Mesenchymal stem cell (in vitro differentiated cells and primary cell): ENCODE results near the gene DBNL.
A peak's percentile ranks its signal among the peaks of the same experiment; 100 is the strongest.

ENCODE experiments used
- DNase-seq: peaks from one replicate; pipeline ENCODE4 v3.0.0-alpha.2; 2013
- H2AFZ ChIP-seq: one replicate; pipeline ENCODE4 v1.6.1; 2013; ENCODE audit warnings: low read depth, mild to moderate bottlenecking, control low read depth, inconsistent platforms, low read length, moderate library complexity
- H2AK5ac ChIP-seq: 2 replicates; pipeline ENCODE4 v1.6.1; 2013; ENCODE audit warnings: low read length, moderate library complexity, mild to moderate bottlenecking, inconsistent platforms; ENCODE audit not compliant: severe bottlenecking
- H2BK120ac ChIP-seq: one replicate; pipeline ENCODE4 v1.6.1; 2013; ENCODE audit warnings: low read depth, mild to moderate bottlenecking, inconsistent platforms, low read length, moderate library complexity
- H2BK12ac ChIP-seq, 2 experiments: one replicate each; pipeline ENCODE4 v1.6.1; 2013; ENCODE audit warnings: inconsistent platforms in 2 of 2, low read length in 2 of 2, mild to moderate bottlenecking in 2 of 2, moderate library complexity in 2 of 2, control low read depth in 1 of 2
- H2BK15ac ChIP-seq: one replicate; pipeline ENCODE4 v1.6.1; 2013; ENCODE audit warnings: mild to moderate bottlenecking, low read depth, inconsistent platforms; ENCODE audit not compliant: poor library complexity, severe bottlenecking
- H2BK5ac ChIP-seq: 2 replicates; pipeline ENCODE4 v1.6.1; 2013; ENCODE audit warnings: low read depth, mild to moderate bottlenecking, low read length, control low read depth, inconsistent platforms; ENCODE audit not compliant: poor library complexity, severe bottlenecking
- H3K14ac ChIP-seq, 2 experiments: one replicate each; pipeline ENCODE4 v1.6.1; 2013; ENCODE audit warnings: inconsistent platforms in 2 of 2, low read length in 2 of 2, control low read depth in 1 of 2, mild to moderate bottlenecking in 1 of 2, moderate library complexity in 1 of 2
- H3K18ac ChIP-seq, 2 experiments: one replicate each; pipeline ENCODE4 v1.6.1; 2013; ENCODE audit warnings: inconsistent platforms in 2 of 2, low read length in 2 of 2, control low read depth in 1 of 2, low read depth in 1 of 2, mild to moderate bottlenecking in 1 of 2
- H3K23ac ChIP-seq, 2 experiments: one replicate each; pipeline ENCODE4 v1.6.1; 2013; ENCODE audit warnings: inconsistent platforms in 2 of 2, low read length in 2 of 2, mild to moderate bottlenecking in 2 of 2, moderate library complexity in 2 of 2, control low read depth in 1 of 2
- H3K27ac ChIP-seq: 2 replicates; pipeline ENCODE4 v1.5.1; 2013; ENCODE audit warnings: mild to moderate bottlenecking, moderate library complexity, low read length, control low read depth, inconsistent platforms; ENCODE audit not compliant: poor library complexity, severe bottlenecking
- H3K27me3 ChIP-seq, 2 experiments: 2 replicates each; pipeline versions ENCODE4 v1.6.1 to v1.7.0; 2013; ENCODE audit warnings: low read length in 2 of 2, mild to moderate bottlenecking in 2 of 2, moderate library complexity in 2 of 2, control low read depth in 1 of 2, inconsistent platforms in 1 of 2; ENCODE audit not compliant: control insufficient read depth in 1 of 2, insufficient read depth in 1 of 2
- H3K36me3 ChIP-seq, 2 experiments: 2 replicates each; pipeline versions ENCODE4 v1.6.1 to v1.7.0; 2013; ENCODE audit warnings: low read length in 2 of 2, control low read depth in 1 of 2, inconsistent platforms in 1 of 2, low read depth in 1 of 2, mild to moderate bottlenecking in 1 of 2; ENCODE audit not compliant: insufficient read depth in 2 of 2, control insufficient read depth in 1 of 2
- H3K4ac ChIP-seq, 2 experiments: one replicate each; pipeline ENCODE4 v1.6.1; 2013; ENCODE audit warnings: inconsistent platforms in 2 of 2, low read length in 2 of 2, mild to moderate bottlenecking in 2 of 2, moderate library complexity in 2 of 2, control low read depth in 1 of 2, low read depth in 1 of 2
- H3K4me1 ChIP-seq: 2 replicates; pipeline ENCODE4 v1.6.1; 2013; ENCODE audit warnings: low read depth, low read length, control low read depth; ENCODE audit not compliant: control insufficient read depth, insufficient read depth
- H3K4me2 ChIP-seq: 2 replicates; pipeline ENCODE4 v1.6.1; 2013; ENCODE audit warnings: low read length, mild to moderate bottlenecking, inconsistent platforms; ENCODE audit not compliant: poor library complexity, severe bottlenecking
- H3K4me3 ChIP-seq, 2 experiments: 2 replicates each; pipeline versions ENCODE4 v1.5.1 to v1.7.0; 2013; ENCODE audit warnings: low read length in 2 of 2, mild to moderate bottlenecking in 2 of 2, control low read depth in 1 of 2, low read depth in 1 of 2; ENCODE audit not compliant: insufficient read depth in 1 of 2
- H3K79me1 ChIP-seq: replicated peaks from 2 replicates; pipeline ENCODE4 v1.6.1; 2013; ENCODE audit warnings: mild to moderate bottlenecking, control low read depth, low read length, inconsistent platforms; ENCODE audit not compliant: poor library complexity, severe bottlenecking
- H3K9ac ChIP-seq: 2 replicates; pipeline ENCODE4 v1.7.0; 2013; ENCODE audit warnings: mild to moderate bottlenecking, low read length, moderate library complexity
- H3K9me3 ChIP-seq: 2 replicates; pipeline ENCODE4 v1.7.0; 2013; ENCODE audit warnings: mild to moderate bottlenecking, low read length; ENCODE audit not compliant: control insufficient read depth
- H4K8ac ChIP-seq: one replicate; pipeline ENCODE4 v1.6.1; 2013; ENCODE audit warnings: inconsistent platforms, mild to moderate bottlenecking, low read length, moderate library complexity
- H4K91ac ChIP-seq: one replicate; pipeline ENCODE4 v1.6.1; 2013; ENCODE audit warnings: mild to moderate bottlenecking, low read length, inconsistent platforms
- WGBS: methylation state at CpG from one replicate; pipeline ENCODE4 v1.1.7; 2013; ENCODE audit warnings: mixed read lengths; 5-methylcytosine and 5-hydroxymethylcytosine counted together

Gene DBNL

DNA sequence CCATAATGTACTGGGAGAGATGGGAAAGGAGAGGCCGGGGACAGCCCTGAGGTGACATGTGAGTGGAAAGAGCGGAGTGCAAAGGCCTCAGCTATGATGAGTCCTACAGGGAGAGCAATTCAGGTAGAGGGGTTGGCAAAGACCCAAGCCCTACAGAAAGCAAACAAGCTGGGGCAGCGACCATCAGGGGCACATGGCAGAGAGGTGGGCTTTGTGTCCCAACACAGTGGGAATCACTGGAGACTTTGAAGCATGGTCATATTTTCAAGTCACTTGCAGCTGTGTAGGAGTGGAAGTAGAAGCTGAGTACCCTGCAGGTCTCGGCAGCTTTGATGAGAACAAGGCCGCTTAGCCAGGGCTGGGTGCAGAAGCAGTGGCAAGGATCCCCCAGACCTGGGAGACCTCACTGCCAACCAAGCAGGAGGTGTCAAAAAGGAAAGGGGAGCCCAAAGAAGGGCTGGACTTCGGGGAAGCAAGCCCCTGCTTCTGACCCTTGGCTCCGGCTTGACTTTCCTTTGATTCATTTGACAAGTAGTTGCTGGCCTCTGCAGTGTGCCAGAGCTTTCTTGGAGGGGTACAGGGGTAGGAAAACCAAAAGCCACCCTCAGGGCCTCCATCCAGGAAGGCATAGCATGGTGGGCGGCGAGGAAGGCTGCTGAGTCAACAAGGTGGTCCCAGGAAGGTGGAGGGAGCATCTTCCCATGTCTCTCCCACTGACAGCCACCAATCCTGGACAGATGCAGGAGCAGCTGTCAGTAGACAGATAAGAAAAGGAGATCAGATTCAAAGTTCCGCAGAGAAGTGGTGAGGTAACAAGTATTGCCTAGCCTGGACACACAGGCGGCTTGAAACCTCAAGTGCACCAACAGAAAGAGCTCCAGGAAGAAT lies 22.8 kb downstream of the DBNL start:
- Histone ChIP-seq H2BK120ac (no peak overlapping the region), H3K36me3 (peaks cover 6 to 7% of the 10 kb centered on the region in 2 experiments), H3K4me2 (no peak overlapping the region), H2AK5ac (no peak overlapping the region), H3K4me1 (peaks cover 19% of the 10 kb centered on the region), H3K27me3 (no peaks in the 10 kb centered on the region), H2AFZ (no peak overlapping the region), H2BK12ac (no peak overlapping the region), H3K4ac (no peak overlapping the region), H3K9me3 (no peaks in the 10 kb centered on the region), H3K18ac (no peak overlapping the region), H2BK15ac (no peak overlapping the region), H4K8ac (no peak overlapping the region), H3K23ac (no peak overlapping the region), H3K14ac (no peak overlapping the region), H3K27ac (no peak overlapping the region), H4K91ac (no peak overlapping the region), H3K4me3 (no peak overlapping the region), H3K79me1 (no peaks in the 10 kb centered on the region), H3K9ac (no peak overlapping the region), H2BK5ac (no peak overlapping the region)
- DNase-seq: no peak
- 92% methylated on average over 11 of the region's 11 CpGs for WGBS

DNA sequence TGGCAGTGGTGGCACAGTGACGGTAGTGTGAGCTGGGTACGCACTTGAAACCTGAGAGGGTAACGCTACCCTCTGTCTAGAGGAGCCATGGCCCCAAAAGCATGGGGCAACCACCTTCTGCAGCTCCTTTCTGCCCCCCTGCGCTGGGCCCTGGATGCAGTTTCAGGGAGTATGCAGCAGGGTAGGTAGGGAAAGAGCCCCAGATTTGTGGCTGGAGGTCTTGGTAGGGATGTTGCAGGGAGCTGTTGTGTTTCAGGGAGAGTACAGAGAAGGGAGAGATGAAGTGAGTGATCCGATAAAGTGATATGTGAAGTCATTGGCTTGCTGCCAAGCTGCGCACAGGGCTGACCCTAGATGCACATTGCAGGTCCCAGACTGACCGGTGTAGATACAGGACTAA lies 23.6 kb downstream of the DBNL start:
- H4K8ac ChIP-seq: no peak overlapping the region
- 93% methylated on average over 6 of the region's 7 CpGs for WGBS

DNA sequence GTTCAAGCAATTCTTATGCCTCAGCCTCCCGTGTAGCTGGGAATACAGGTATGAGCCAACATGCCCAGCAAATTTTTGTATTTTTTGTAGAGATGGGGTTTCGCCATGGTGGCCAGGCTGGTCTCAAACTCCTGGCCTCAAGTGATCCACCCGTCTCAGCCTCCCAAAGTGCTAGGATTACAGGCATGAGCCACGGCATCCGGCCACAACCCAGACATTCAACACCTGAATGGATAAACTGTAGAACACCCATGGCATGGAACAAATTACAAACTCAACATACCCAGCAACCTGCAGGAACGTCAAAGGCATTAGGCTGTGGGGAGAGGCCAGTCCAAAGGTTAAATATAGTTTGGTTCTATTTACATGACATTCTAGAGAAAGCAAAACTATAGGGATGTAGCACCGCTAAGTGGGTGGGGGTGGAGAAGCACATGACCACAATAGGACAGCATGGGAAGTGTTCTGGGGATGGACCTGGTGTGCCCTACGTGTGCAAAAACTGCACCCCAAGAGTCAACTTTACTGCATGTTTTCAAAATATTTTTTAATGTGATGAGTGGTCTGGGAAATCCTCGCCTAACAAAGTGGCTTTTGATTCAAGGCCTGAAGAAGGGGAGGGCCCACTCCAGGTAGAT lies 27.3 kb downstream of the DBNL start:
- peaks cover 18% of the 10 kb centered on the region for H3K4me1 ChIP-seq
- no peak overlapping the region for H2BK12ac ChIP-seq
- H2BK5ac ChIP-seq: no peak overlapping the region

More for the DNA sequence above, 23.6 kb downstream of the DBNL start:
- Histone ChIP-seq H3K4ac (no peak overlapping the region), H3K9ac (no peak overlapping the region), H4K91ac (no peak overlapping the region), H2BK15ac (no peak overlapping the region), H3K4me1 (peaks cover 22% of the 10 kb centered on the region), H3K23ac (no peak overlapping the region), H2BK12ac (no peak overlapping the region), H3K9me3 (no peaks in the 10 kb centered on the region), H3K27me3 (no peaks in the 10 kb centered on the region), H3K4me2 (no peak overlapping the region), H3K79me1 (no peaks in the 10 kb centered on the region), H3K18ac (no peak overlapping the region), H3K27ac (no peak overlapping the region), H2AFZ (no peak overlapping the region), H2BK5ac (no peak overlapping the region), H2AK5ac (no peak overlapping the region), H3K4me3 (no peak overlapping the region), H3K14ac (no peak overlapping the region), H3K36me3 (peaks cover 6 to 10% of the 10 kb centered on the region in 2 experiments), H2BK120ac (no peak overlapping the region)
- no peak for DNase-seq

More for the DNA sequence above, 27.3 kb downstream of the DBNL start:
- H3K9me3 ChIP-seq: no peaks in the 10 kb centered on the region
- H3K18ac ChIP-seq: no peak overlapping the region
- no peak overlapping the region for H3K14ac ChIP-seq
- H3K79me1 ChIP-seq: peaks cover 11% of the 10 kb centered on the region
- no peak overlapping the region for H3K4ac ChIP-seq
- no peak overlapping the region for H3K23ac ChIP-seq
- H2AFZ ChIP-seq: no peak overlapping the region
- H2AK5ac ChIP-seq: no peak overlapping the region
- WGBS: 83% methylated on average over 8 of the region's 9 CpGs
- H3K27ac ChIP-seq: no peak overlapping the region
- no peak overlapping the region for H2BK15ac ChIP-seq
- H3K27me3 ChIP-seq: no peaks in the 10 kb centered on the region
- H3K4me2 ChIP-seq: no peak overlapping the region
- H3K4me3 ChIP-seq: no peak overlapping the region
- no peak overlapping the region for H4K91ac ChIP-seq
- H4K8ac ChIP-seq: no peak overlapping the region
- H3K9ac ChIP-seq: peak overlapping the region; percentile 41
- no peak overlapping the region for H2BK120ac ChIP-seq
- peak; percentile 31 for DNase-seq
- peaks cover 41 to 46% of the 10 kb centered on the region in 2 experiments for H3K36me3 ChIP-seq
